GM19467 (cell line): ENCODE measurements around the gene EDARADD.
A peak's percentile ranks its signal among the peaks of the same experiment; 100 is the strongest.

Experiments
- ATAC-seq: cut with Tn5 transposase; IDR thresholded peaks from one replicate; pipeline ENCODE4 v1.9.1; 2021; ENCODE audit warnings: mild to moderate bottlenecking, moderate library complexity; ENCODE audit not compliant: unreplicated experiment

Gene EDARADD

GRCh38 chr1:236392182-236392581 is 1.9 kb upstream of the EDARADD start:
- no peak for ATAC-seq

GRCh38 chr1:236394879-236395229 is 768 bp downstream of the EDARADD start:
- ATAC-seq = no peak

DNA sequence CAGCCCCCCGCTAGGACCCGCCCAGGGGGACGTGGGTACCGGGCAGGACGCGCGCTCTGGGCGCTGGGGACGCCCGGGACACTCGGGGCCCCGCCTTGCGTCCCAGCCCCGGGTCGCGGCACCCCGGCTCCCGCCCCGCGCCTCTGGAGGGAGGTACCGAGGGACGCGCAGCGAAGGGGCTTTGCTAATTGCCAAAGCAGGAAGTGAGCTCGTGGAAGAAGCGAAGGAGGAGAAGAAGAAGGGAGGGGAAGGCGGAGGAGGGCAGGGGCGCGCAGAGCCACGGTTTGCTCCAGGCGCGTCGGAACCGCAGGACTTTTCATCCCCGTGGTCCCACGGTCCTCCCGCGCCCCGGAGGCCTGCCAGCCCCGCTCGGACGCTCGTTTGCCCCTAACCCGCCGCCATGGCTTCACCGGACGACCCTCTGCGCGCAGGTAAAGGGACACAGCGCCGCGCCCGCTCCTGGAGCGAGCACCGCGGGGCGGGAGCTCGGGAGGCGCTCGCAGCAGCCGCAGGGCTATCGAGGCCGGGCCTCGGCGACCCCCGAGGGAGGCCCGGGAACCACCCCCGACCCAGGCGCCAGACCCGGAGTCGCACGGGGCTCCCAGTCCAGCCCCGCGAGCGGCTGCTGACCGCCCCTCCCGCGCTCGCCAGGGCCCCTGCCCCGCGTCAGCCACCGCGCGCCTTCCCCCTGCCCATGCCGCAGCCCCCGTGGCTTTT is 1.3 kb downstream of the EDARADD start:
- peak; percentile 49 for ATAC-seq

- no peak for ATAC-seq
Measured at GRCh38 chr1:236395947-236396664, 2.0 kb downstream of the EDARADD start.

- no peak for ATAC-seq
Measured at GRCh38 chr1:236396665-236397043, 2.6 kb downstream of the EDARADD start.

GRCh38 chr1:236397173-236397759 is 3.2 kb downstream of the EDARADD start:
- no peak for ATAC-seq

DNA sequence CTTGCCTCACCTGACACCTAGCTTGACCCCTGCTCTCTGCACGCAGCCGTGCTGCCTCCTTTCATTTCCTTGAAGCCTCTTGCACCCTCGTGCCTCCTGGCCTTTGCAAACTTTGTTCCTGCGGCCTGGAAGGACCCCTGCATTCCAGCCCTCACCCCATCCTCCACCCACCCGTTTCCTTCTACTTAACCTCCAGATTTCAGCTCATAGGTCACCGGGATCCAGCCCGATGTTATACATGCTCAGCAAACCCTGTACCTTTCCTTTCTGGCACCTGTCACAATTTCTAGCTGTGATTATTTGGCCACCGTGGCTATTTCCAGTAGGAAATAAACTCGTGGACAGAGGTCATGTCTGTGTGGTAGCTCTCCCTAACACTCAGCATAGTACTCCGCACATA is 4.5 kb downstream of the EDARADD start:
- no peak for ATAC-seq

DNA sequence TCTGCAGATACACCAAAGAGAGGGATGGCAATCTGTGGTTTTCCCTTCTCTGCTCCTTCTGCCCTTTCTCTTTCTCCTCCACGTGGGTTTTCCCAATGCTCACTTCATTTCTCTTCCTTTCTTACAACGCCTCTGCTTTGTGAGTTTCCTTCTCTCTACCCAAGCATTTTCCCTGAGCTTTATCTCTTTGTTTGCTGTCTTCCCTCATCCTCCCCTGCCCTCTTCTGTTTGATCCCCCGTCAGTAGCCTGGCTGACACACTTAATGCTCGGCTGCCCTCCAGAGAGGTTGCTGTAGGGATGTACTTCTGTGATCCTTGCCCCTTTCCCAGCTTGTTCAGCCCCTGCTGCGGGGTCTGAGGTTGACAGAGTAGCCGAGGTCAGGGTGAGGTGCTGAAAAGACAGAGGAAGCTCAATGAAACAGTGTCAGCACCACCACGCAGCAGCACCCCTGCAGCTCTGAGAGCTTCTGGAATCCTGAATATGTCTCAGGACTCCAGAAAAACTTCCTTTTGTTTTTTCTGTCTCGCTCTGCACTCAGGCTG is 6.0 kb downstream of the EDARADD start:
- ATAC-seq = no peak

DNA sequence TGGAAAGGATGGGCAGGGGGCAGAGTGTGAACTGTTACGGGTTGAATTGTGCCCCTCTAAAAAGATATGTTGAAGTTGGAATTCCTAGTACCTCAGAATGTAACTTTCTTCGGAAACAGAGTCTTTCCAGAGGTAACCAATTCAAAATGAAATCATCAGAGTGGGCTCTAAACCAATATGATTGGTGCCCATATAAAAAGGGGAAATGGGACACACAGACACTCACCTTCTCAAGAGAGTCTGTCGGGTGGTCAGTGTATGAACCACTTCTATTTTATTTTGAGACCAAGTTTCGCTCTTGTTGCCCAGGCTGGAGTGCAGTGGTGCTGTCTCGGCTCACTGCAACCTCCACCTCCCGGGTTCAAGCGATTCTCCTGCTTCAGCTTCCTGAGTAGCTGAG is 7.6 kb downstream of the EDARADD start:
- no peak for ATAC-seq

DNA sequence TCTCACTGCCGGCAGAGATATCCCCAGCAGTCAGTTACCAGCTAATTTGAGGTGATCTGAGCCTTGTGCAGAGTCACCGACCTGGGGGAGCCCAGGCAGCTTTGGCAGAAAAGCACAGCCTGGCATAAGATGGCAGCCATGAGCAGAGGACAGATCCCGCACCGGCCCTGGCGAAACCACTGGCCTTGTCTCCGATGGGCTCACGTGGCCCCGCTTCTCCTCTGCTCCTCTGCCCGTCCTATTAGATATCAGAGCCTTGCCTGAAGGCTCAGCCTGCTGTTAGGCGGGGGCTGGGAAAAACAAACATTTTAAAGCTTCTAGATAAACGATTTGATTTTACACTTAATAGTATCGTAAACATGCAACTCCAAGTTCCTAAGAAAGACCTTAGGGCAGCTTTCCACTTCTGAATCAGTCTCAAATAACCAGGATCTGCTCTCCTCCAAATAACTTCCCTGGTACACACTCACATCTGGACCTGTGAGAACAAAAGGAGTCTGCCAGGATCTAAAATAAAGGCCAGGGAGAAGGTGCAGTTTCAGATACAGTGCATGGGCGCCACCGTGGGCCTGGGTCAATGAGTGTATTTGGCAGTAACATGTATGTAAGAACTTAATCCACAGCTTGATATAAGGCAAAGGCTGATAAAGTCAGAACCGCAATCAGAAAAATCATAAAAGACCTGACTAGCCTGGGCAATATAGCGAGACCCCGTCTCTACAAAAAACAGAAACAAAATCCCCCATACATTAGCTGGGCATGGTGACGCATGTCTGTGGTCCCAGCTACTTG is 10.0 kb downstream of the EDARADD start:
- ATAC-seq = no peak

- no peak for ATAC-seq
Measured at GRCh38 chr1:236407059-236407458, 13.0 kb downstream of the EDARADD start.

- no peak for ATAC-seq
Measured at GRCh38 chr1:236413688-236414087, 19.6 kb downstream of the EDARADD start.

GRCh38 chr1:236416165-236416564 is 22.1 kb downstream of the EDARADD start:
- ATAC-seq = no peak

DNA sequence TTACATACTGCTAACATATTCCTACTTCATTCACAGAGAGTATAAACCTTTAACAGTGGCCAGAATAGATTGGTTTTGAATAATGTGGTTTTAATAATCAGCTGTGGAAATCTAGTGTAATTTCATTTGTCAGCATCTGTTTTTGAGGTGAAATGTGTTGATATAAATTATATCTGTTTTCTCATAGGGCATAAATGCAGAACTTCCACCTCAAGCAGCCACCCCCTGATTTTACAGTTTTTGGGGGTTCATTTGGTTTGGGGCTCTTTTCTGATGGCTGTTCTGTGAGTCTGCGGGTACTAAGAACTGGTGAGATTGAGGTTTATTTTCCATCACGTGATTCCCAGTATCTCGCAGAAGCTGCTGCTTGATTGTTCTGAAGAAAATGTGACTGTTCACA is 23.2 kb downstream of the EDARADD start:
- no peak for ATAC-seq

DNA sequence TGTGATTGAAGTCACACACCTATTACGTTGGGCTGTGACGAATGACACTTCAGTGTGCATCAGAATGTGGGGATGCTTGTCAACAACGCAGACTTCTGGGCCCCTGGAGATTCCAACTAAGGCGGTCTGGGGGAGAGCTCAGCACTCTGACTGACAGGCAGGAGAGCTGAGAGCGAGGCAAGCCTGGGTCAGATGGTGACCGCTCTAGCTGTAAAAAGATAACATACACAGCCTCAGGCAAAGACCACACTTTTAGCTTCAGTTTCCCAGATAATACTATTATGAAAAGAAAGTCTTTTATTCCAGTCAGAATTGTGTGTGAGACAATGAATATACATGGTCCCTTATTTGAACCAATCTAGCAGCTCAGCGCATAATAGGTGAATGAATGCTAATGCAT is 25.4 kb downstream of the EDARADD start:
- ATAC-seq = no peak

DNA sequence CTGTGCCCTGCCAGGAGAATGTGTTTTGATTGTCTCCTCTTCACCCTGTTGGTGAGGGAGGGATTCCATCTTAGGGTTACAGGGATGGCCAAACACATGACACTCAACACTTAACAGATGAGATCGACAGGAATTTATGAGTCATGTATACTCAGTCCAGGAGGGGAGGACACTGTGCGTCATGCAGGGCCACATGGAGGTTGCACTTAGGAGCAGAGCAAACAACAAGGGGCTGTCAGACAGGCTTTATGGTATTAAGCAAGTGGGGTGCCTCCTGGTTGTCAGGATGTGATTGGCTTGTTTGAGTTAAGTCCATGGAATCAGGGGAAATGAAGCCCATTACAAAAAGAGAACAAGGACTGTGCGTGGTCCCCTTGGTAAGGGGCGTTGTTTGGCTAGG is 26.9 kb downstream of the EDARADD start:
- ATAC-seq = no peak

DNA sequence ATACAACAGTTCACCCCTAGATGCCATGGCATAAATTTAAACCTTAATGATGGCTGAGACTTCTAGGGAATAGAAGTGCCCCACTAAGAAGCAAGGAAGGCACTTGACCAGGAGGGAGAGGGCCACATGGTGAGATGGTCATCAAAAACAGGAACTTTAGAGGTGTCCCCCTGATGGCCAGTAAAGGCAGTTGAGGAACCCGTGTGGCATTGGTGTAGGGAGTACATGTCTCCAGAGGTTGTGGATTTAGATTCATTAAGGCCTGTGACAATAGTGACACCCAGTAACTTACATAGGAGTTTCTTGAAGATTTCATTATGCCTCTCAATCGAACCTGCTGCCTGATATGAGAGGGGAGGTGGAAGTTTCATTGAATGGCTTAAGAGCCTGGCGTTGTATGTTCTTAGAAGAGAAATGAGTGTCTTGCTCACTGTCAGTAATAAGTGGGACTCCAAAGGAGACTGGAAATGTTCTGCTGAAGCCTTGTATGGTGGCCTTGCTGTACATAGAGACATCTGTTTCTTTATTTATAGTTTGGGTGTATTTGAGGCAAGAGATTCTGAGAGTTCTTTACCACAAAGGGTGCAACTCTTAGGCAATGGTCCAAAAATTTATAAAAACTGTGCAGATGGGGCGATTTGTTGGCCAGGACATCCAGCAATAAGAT is 27.9 kb downstream of the EDARADD start:
- no peak for ATAC-seq

GRCh38 chr1:236422517-236422876 is 28.4 kb downstream of the EDARADD start:
- ATAC-seq = no peak

DNA sequence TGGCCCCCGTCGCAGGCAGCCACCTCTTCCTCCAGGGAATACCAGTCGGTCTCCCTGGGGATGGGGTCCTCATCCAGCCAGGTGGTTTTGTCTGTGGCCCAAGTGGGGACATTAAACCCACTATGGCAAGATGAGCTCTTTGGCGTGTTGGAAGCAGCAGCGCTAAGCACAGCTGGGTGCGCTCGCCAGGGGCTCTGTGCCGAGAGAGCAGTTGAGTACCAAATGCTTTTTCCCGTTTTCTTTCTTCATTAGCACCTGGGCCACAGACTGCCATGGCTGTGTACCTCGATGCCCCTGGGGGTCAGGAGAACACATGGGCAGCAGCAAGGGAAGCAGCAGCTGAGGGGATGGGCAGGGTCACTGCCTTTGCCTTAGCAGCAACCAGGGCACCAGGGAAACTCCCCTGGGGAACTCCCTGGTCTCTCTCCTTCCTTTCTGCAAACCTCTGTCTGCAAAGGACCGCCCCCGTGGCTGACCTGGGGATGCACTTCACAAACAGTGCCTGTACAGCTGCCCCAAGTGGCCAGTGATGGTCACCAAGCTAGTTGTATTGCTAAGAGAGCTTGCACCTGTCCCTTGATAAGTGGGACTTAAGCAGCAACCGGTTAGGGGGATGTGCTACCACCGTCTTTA is 31.1 kb downstream of the EDARADD start:
- peak; percentile 85 for ATAC-seq

DNA sequence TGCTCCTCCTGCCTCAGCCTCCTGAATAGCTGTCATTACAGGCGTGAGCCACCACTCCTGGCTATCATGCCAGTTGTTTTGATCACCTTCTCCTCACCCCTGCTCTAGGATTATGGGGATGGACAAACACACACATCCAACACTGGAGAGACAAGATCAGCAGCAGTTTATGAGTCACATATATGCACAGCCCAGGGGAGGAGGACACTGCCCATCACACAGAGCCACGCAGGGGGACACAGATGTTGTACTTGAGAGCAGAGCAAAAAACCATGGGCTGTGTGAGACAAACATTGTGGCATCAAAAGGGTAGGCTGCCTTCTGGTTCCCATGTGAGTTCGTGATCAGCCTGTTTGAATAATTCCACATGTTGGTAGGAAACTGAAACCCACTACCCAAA is 32.1 kb downstream of the EDARADD start:
- ATAC-seq = no peak
